Adrenal gland (tissue), 5 donors: ENCODE results near the gene CORO1C.

Experiments
- POLR2A ChIP-seq, 2 donors: fragments of 450-650 bp; IDR thresholded peaks; one replicate each; pipeline ENCODE4 v1.6.1; 2017; ENCODE audit warnings: antibody characterized with exemption in 2 of 2, mild to moderate bottlenecking in 2 of 2, moderate library complexity in 1 of 2
- TF ChIP-seq, protein P1 (sequence below), 6 experiments: fragments of 450-650 bp in 4 of 6; fragments of 200-600 bp in 2 of 6; sonication (generic) in 1 of 6; IDR thresholded peaks; 1 replicate in 5 of 6; 2 replicates in 1 of 6; pipeline versions ENCODE4 v1.5.1 to v1.8.0; 2016 to 2021; ENCODE audit warnings: antibody characterized with exemption in 6 of 6, mild to moderate bottlenecking in 2 of 6, moderate library complexity in 1 of 6
- donor health status: DM: no; HTN: no; CAD: no.

DNA sequence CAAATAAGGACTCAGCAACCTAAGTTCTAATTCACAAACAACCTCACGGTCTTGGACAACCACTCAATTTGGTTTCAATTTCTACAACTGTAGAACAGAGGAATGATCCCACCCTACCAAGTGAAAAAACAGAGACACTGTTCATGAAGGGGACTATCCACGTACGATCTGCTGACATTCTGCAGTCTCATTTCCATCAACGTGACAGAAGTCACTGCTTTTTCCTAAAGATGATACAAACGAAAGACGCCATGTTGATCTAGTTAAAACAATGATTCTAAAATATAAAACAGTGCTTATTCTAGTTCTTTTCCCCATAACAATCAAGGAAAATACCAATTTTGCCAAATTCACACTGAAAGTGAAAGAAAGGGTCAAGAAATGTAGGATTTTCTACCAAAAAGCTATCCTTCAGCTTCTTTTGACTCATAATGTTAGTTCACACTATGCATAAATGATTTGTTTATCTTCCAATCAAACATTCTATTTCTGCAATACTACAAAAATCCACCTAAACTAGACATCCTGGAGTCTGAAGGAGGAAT, 38.1 kb downstream of the CORO1C start:
- TF ChIP-seq, protein P1, sequence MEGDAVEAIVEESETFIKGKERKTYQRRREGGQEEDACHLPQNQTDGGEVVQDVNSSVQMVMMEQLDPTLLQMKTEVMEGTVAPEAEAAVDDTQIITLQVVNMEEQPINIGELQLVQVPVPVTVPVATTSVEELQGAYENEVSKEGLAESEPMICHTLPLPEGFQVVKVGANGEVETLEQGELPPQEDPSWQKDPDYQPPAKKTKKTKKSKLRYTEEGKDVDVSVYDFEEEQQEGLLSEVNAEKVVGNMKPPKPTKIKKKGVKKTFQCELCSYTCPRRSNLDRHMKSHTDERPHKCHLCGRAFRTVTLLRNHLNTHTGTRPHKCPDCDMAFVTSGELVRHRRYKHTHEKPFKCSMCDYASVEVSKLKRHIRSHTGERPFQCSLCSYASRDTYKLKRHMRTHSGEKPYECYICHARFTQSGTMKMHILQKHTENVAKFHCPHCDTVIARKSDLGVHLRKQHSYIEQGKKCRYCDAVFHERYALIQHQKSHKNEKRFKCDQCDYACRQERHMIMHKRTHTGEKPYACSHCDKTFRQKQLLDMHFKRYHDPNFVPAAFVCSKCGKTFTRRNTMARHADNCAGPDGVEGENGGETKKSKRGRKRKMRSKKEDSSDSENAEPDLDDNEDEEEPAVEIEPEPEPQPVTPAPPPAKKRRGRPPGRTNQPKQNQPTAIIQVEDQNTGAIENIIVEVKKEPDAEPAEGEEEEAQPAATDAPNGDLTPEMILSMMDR (IDR thresholded peaks at IDR 0.05), result no peak
- TF ChIP-seq POLR2A (IDR thresholded peaks at IDR 0.05), result no peak
